Retinal pigment epithelial cell (primary cell): ENCODE data around the gene NUDT7.

ENCODE experiments used
- DNase-seq: peaks from one replicate; pipeline ENCODE4 v3.0.0-alpha.2; 2010; ENCODE audit warnings: low read depth
- H3K4me3 ChIP-seq: 2 replicates; pipeline ENCODE4 v1.5.1; 2011; ENCODE audit warnings: mild to moderate bottlenecking, low read length, control low read depth, moderate library complexity
- TF ChIP-seq, protein P1 (sequence below): conservative IDR thresholded peaks from 2 replicates; pipeline ENCODE4 v1.5.1; 2011; ENCODE audit warnings: low read depth, low read length, control low read depth, inconsistent platforms

The NUDT7 gene

GRCh38 chr16:77682586-77682985 lies 39.7 kb upstream of the NUDT7 start:
- H3K4me3 ChIP-seq: no peak overlapping the region
- TF ChIP-seq, protein P1, sequence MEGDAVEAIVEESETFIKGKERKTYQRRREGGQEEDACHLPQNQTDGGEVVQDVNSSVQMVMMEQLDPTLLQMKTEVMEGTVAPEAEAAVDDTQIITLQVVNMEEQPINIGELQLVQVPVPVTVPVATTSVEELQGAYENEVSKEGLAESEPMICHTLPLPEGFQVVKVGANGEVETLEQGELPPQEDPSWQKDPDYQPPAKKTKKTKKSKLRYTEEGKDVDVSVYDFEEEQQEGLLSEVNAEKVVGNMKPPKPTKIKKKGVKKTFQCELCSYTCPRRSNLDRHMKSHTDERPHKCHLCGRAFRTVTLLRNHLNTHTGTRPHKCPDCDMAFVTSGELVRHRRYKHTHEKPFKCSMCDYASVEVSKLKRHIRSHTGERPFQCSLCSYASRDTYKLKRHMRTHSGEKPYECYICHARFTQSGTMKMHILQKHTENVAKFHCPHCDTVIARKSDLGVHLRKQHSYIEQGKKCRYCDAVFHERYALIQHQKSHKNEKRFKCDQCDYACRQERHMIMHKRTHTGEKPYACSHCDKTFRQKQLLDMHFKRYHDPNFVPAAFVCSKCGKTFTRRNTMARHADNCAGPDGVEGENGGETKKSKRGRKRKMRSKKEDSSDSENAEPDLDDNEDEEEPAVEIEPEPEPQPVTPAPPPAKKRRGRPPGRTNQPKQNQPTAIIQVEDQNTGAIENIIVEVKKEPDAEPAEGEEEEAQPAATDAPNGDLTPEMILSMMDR: no peak
- no peak for DNase-seq

- TF ChIP-seq, protein P1: no peak
- no peak overlapping the region for H3K4me3 ChIP-seq
- DNase-seq: no peak
These were observed 38.7 kb upstream of the NUDT7 start for GRCh38 chr16:77683397-77684180.

DNA sequence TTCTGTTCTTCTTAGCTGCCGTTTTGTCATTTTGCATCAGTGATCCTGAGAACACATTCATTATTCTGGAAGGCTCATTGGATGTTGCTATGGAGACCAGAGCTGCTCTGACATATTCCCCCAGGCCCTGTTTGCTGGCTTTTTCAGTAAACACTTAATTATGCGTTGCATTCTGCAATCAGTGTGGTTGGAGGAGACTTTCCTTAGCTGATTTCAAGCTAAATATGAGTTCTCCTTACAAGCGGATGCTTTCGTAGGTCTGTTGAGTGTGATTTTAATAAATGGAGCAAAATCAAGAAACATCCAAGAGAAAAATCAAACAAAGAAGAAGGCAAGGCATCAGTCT lies 38.2 kb upstream of the NUDT7 start:
- TF ChIP-seq, protein P1: no peak
- DNase-seq: no peak
- H3K4me3 ChIP-seq: no peak overlapping the region

- H3K4me3 ChIP-seq: no peak overlapping the region
- DNase-seq: no peak
- TF ChIP-seq, protein P1: no peak
These were observed 35.9 kb upstream of the NUDT7 start for GRCh38 chr16:77686385-77686784.

DNA sequence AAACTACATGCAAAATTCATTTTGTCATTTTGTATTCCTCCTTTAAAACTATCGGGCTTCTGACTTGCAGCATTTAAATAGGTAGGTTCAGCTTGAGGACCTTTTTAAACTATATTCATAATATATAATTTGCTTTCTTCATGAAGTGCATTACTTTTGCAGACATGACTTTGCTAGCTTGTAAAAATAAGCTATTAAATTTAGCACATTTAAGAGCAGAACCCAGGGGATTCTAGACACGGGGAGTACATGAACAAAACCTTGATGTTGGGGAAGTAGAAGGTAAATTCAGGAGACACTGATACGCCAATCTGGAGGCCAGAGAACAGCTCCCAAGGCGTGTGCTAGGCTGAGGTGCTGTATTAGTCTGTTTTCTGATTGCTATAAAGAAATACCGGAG lies 32.3 kb upstream of the NUDT7 start:
- no peak overlapping the region for H3K4me3 ChIP-seq
- DNase-seq: no peak
- TF ChIP-seq, protein P1: no peak

DNA sequence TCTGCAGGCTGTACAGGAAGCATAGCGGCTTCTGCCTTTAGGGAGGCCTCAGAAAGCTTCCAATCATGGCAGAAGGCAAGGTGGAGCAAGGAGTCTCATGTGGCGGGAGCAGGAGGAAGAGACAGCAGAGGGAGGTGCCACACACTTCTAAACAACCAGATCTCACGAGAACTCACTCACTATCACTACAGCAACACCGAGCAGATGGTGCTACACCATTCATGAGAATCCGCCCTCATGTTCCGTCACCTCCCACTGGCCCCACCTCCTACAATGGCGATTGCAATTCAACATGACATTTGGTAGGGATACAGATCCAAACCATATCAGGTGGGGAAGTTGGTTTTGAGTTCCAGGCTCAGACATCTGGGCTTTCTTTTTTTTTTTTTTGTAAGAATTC lies 31.9 kb upstream of the NUDT7 start:
- H3K4me3 ChIP-seq: no peak overlapping the region
- TF ChIP-seq, protein P1: no peak
- DNase-seq: no peak

DNA sequence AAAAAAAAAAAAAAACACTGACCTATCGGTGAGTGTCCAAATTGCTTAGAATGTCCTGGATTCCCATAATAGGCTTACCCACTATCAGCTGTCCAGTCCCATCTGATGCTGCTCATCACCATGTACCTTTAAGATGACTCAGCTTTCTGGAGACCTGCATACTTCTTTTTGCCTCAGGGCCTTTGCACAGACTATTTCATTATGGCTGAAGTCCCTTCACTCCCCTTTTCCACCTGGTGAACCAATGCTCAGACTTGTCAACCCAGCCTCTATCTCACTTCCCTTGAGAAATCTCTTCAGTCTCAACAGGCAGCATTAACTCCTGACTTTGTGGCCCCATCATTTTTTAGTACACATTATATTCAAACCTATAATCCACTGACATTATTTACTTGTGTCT lies 29.7 kb upstream of the NUDT7 start:
- TF ChIP-seq, protein P1: no peak
- no peak for DNase-seq
- no peak overlapping the region for H3K4me3 ChIP-seq
